ENCODE data around the gene MACROD1.

Gene MACROD1

DNA sequence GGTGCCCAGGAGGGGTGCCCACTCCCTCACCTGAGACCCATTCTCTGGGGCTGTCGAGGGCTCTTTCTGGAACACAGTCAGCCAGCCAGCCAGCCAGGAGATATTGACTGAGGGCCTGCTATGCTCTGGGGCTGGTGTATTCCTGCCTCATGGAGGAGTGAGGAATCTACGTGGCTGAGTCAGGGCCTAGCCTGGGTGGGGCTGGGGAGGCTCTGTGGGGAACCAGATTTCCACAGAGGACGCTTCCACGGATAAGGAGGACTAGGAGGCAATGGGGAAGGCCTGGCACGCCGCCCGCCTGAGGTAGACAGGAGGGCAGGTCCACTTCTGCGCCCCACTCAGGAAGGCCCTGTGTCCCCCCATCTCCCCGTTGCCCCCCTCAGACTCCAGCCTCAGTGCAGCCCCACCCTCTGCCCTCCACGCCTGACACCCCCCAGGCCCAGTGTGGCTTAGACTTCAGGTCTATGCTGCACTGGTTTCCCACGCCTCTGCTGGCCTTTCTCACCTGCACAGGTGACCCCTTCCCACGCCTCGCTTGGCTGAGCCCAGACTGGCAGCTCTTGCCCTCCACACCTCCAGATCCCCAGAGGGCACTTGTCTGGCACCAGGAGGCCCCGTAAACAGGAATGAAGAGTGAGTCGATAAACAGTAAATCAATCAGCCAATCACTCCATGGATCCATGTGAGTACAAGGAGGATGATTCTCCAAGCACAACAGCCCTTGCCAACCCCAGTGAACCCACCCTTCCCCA is 37.5 kb downstream of the MACROD1 start:
- no peak for DNase-seq

DNA sequence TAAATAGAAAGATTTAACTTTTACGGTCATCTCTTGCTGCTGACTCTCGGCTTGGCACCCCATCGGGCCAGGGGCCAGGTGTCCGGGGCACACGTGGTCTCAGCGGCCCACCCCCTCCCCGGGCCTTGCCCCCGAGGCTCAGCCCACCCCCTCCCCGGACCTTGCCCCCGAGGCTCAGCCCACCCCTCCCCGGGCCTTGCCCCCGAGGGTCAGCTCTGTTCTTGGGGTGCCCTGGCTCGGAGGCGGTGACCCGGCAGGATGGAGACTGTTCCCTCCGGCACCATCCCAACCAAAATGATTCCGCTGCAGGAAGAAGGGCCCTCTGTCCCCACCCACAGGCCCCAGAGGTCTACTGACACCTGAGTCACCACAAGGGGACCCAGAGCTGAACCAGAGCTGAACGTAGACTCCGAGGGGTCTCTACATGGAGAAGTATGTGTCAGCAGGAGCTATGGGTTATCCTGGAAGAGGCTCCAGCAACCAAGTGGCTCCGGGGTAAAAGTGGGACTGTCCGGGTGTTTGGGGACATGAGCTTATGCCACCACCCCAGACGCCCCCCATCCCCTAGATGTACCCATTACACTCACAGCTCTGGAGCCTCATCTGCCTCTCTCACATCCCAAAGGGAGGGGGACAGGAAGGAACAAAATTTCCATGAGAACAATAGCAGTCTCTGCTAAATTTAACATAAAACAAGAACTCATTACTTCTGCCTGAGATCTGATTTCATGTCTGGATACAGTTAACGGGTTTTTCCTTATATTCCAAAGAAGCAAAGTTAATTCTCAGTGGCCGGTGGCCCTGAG is 38.4 kb downstream of the MACROD1 start:
- no peak for DNase-seq

DNA sequence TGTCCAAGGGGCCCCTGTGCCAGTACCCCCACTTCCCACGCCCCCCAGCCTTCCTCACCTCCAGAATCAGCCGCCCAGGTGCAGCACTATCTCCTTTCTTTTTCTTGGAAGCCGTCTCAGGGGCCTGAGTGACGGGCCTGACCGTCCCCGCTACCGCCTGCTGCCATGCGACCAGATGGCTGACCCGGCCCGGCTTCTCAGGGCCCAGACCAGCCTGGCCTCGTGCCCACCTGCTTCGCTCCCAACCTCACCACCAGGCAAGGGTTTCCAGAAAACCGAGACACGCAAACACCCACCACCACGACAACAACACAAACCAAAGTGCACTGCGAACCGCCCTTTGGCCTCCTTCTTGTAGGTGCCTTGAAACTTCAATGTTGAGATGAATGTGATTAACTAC is 39.1 kb downstream of the MACROD1 start:
- DNase-seq = no peak

DNA sequence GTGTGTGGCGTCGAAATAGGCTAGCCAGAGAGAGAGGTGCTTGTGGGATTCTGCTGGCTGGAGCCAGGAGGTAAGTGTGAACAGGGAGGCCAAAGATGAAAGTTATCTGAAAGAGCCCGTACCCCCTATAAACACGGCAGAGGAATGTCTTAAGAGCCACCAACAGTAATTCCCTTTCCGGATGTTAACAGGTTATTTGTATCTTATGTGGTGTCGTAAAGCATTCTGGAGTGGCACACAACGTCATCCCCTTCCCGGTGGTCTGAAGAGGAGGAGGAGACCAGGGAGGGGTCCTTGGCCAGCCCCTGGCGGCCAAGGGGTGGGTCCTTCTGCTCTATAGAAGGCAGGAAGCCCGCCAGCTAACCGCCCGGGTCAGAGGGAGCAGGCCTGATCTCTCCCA is 39.5 kb downstream of the MACROD1 start:
- DNase-seq = no peak

GRCh38 chr11:64125676-64126075 is 40.2 kb downstream of the MACROD1 start:
- no peak for DNase-seq

GRCh38 chr11:64124147-64124546 is 41.8 kb downstream of the MACROD1 start:
- no peak for DNase-seq

GRCh38 chr11:64123679-64124078 is 42.2 kb downstream of the MACROD1 start:
- no peak for DNase-seq

DNA sequence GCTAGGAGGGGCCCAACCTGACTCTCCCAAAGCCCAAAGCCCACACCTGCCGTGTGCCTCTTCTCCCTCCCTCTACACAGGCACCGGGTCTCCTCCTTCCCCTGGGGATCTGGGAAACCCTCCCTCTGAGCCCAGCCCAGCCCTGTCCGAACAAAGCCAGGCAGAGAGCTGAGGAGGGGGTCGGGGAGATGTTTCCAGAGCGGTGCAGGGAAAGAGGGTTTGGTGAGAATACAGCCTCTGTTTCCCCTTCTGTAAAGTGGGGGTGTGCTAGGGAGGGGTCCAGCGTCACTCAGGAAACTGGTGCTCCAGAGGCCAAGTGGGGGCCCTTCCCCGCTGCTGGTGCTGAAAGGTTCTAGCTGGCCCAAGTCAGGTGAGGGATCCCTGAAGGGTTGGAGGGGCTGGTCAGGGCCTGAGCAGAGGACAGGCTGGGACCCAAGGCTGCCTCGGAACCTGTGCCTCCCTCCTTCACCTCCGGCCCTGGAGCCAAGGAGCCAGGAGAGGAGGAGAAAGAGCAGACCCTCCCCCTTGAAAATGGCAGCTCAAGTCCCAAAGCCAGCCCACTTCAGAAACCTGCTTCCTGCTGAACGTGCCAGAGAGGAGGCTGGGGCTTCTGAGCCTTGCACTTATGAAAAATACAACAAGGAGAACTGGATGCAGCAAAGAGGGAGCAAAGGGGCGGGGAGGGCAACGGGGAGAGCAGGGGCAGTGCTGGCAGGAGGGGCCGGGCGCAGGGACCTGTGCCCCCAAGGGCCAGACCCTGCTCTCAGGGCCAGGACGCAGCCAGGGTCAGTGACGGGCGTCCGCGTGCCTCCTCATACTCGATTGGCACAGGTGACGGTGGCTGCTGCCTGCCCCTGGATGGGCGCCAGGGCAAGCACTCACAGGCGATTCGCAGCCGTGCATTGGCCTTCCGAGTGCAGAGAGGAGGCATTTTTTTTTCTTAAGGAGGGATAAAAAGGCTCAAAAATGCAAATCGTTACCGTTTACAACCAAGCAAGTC is 43.2 kb downstream of the MACROD1 start:
- no peak for DNase-seq

DNA sequence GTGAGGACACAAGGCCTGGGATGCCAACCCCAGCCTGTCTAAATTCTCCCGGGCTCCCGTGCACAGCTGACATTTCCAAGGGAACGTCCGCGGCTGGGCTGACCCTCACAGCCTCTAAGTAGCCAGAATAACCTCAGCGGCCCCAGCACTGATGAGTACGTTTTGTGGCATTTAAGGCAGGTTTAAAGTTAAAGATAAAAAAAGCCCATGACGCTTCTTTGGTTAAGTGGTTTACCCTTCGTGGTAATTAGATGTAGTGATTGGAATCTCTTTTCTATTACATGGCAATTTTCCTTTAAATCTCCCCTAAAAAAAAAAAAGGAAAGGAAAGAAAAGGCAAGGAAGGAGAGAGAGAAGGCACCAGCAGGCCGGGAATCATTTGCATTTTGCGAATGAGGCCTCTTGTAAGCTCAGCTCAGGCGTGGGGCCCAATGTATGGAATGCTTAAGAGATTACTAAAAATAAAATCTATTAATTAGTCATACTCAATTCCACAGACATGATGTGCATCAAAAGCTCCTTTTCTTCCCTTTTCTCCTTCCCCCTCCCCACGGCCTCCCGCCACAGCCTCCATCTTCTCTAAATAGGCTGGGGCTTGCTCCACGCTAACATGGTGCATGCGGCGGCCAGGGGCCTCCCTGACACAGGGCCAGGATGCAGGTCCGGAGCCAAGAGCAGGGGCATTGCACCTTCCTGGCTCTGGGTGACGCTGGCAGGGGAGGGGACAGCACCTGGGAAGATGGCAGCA is 44.1 kb downstream of the MACROD1 start:
- no peak for DNase-seq

GRCh38 chr11:64120951-64121569 is 44.9 kb downstream of the MACROD1 start:
- DNase-seq = no peak

GRCh38 chr11:64119700-64120099 is 46.2 kb downstream of the MACROD1 start:
- DNase-seq = no peak

DNA sequence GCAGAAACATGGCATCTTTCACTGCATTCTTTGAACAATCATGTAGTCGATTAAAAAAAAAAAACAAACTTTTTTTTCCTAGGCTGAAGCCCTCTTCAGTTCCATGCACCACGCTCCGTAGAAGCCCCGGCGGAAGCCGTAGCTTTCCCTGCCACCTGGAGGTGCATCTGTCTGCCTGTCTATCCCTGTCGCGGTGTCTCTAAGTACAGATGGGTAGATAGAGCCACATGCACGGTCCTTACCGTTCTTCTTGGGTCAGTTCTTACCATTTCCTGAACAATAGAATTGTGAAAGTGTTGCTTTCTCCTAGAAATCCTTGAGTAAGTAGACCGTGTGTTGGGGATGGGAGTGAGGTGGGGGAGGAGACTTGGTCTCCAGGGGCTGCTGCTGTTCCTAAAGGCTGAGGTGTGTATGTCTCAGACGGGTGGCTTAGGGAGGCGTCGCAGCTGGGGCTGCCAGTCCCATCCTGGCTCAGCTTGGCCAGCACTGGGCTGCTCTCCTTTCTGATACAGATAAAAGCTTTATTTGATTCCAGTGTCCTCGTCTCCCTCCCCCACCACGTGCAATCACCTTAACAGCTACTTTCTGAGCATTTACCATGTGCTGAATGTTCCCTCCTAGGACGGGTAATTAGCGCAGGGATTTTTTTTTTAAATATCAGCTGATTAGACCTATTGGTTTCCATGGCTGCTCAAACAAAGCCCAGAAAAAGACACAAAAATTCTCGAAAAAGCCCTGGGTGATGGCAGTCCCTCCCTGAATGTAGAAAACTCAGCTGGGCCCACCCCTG is 46.8 kb downstream of the MACROD1 start:
- no peak for DNase-seq

DNA sequence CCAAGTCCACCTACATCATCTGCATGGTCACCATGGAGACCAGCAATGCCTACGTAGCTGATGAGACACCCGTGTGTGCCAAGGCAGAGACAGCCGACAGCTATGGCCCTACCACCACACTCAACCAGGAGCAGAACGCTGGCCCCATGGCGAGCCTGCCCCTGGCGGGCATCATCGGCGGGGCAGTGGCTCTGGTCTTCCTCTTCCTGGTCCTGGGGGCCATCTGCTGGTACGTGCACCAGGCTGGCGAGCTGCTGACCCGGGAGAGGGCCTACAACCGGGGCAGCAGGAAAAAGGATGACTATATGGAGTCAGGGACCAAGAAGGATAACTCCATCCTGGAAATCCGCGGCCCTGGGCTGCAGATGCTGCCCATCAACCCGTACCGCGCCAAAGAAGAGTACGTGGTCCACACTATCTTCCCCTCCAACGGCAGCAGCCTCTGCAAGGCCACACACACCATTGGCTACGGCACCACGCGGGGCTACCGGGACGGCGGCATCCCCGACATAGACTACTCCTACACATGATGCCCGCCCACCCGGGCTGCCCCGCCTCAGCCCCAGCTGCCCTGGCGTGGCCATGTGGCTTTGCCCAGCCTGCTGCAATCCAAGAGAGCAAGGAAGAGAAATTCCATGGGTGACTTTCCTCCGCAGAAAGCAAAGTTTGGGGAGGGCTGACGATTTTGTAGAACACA is 48.0 kb downstream of the MACROD1 start:
- DNase-seq = no peak

DNA sequence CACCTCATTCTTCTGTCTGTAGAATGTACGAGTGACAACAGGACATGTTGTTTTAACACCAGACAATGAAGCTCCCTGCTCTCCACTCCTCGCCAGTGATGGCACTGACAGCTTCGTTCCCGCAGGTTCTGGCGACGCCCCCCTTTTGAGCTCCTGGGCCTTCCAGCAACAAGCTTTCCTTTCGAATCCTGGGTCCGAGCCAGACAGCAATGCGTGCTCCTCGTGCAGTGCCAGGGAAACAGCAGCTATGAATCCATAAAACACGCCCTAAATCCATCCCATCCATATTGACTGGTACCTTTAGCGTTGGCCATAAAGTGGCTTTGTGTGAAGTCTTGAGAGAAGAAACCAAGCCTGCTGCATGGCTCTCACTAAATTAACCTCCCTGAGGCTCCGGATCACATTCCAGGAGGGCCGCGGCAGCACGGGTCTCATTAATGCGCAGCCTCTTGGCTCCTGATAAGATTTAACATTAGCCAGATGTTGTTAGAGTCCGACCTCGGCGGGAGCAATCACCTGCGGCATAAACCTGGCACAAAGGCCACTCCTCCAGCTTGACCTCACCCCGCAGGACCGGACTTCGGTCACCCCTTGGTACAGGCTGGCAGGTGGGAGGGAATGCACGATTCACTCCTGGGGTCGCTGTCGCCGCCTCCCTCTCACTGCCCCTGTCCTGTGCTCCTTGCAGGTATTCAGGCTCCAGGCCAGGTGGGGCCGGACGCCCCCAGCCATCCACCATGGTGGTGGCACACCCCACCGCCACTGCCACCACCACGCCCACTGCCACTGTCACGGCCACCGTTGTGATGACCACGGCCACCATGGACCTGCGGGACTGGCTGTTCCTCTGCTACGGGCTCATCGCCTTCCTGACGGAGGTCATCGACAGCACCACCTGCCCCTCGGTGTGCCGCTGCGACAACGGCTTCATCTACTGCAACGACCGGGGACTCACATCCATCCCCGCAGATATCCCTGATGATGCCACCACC is 50.1 kb downstream of the MACROD1 start:
- no peak for DNase-seq

DNA sequence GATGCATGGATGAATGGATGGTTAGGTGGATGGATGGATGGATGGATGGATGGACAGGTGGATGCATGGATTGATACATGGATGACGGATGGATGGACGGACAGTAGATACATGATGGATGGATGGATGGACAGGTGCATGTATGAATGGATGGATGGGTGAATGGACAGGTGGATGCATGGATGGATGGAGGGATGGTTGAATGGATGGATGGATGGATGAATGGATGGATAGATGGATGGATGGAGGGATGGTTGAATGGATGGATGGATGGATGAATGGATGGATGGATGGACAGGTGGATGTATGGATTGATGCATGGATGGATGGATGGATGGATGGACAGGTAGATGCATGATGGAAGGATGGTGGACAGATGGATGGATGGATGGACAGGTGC is 51.7 kb downstream of the MACROD1 start:
- DNase-seq = no peak

DNA sequence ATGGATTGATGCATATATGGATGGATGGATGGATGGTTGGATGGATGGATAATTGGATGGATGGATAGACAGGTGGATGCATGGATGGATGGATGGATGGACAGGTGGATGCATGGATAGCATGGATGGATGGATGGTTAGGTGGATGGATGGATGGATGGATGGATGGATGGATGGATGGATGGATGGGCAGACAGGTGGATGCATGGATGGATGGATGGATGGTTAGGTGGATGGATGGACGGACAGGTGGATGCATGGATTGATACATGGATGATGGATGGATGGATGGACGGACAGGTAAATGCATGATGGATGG is 52.5 kb downstream of the MACROD1 start:
- DNase-seq = no peak

- DNase-seq = no peak
Measured at GRCh38 chr11:64112771-64113461, 53.0 kb downstream of the MACROD1 start.

Measured in left hindlimb (tissue), 1 donor.